Measurements from ENCODE around the gene ADAM15. TPM values are rescaled to one million over a fixed set of nuclear protein-coding genes. Genes with fewer than 3 reads are reported as not detected.

ADAM15 gene
- total and polyA plus RNA-seq, 2 of the 8 experiments (the other 6 are each of a cell fraction or from before 2014, with no cell fraction given): 32.9 to 37.6 TPM

DNA sequence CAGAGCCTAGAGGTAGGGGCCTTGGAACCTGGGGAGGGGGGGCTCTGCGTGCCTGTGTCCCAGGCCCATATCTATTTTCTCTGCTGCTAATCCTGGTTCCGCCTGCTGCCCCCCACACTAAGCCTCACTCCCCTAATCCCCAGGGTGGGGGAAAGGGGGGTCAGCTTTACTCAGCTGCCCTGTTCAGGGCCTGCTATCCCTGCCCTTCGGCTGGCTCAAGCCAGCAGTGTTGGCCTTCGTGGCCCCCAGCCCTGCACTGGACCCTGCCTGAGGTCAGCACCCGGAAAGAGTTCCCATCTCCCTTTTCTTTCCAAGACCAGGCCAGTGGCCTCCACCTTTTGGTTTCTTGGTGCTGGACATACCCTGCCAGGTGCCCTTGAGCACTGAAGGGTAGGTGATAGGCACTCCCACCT, 40.1 kb upstream of the ADAM15 start (continued):
- no peak for TF ChIP-seq HDAC2 (IDR thresholded peaks at IDR 0.05; ENCODE audit: borderline replicate concordance in 1 of 2, low read depth in 2 of 2, low read length in 2 of 2)
- TF ChIP-seq RAD21 (IDR thresholded peaks at IDR 0.05 in 1 of 2, conservative IDR thresholded peaks at IDR 0.05 in 1 of 2; ENCODE audit: low read depth in 2 of 2, low read length in 2 of 2): no peak
- TF ChIP-seq BRCA1 (IDR thresholded peaks at IDR 0.05; ENCODE audit: low read depth, low read length): no peak
- TF ChIP-seq, protein P1, sequence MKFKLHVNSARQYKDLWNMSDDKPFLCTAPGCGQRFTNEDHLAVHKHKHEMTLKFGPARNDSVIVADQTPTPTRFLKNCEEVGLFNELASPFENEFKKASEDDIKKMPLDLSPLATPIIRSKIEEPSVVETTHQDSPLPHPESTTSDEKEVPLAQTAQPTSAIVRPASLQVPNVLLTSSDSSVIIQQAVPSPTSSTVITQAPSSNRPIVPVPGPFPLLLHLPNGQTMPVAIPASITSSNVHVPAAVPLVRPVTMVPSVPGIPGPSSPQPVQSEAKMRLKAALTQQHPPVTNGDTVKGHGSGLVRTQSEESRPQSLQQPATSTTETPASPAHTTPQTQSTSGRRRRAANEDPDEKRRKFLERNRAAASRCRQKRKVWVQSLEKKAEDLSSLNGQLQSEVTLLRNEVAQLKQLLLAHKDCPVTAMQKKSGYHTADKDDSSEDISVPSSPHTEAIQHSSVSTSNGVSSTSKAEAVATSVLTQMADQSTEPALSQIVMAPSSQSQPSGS (IDR thresholded peaks at IDR 0.05; ENCODE audit: low read length): no peak
- no peak for TF ChIP-seq PHF8 (conservative IDR thresholded peaks at IDR 0.05; ENCODE audit: low read depth, low read length)
- no peak for TF ChIP-seq JUN (IDR thresholded peaks at IDR 0.05; ENCODE audit: low read depth, low read length)

All from H1 (cell line).